ENCODE measurements around the gene PDE11A. TPM values are rescaled to one million over a fixed set of nuclear protein-coding genes. Genes with fewer than 3 reads are reported as not detected.

Gene PDE11A
- total and polyA plus RNA-seq, 2 of the 8 experiments (the other 6 are each of a cell fraction or from before 2014, with no cell fraction given), result 0.19 to 0.23 TPM

- TF ChIP-seq USF2 (IDR thresholded peaks at IDR 0.05; ENCODE audit: low read length), result no peak
Observed at GRCh38 chr2:177740700-177741099, 331.9 kb downstream of the PDE11A start (continued).

All from H1 (cell line).